KMS-11 (cell line): Measurements from ENCODE around the gene CSE1L.

Experiments
- H2AFZ ChIP-seq: fragments of 200-600 bp; sonication (generic); 2 replicates; pipeline ENCODE4 v1.6.1; 2016; ENCODE audit warnings: antibody characterized with exemption, mixed run types, low read depth
- H3K27ac ChIP-seq: fragments of 200-600 bp; sonication (generic); 2 replicates; pipeline ENCODE4 v1.6.1; 2016; ENCODE audit warnings: mild to moderate bottlenecking, mixed run types
- H3K27me3 ChIP-seq: fragments of 200-600 bp; sonication (generic); 2 replicates; pipeline ENCODE4 v1.6.1; 2017; ENCODE audit warnings: mild to moderate bottlenecking, low read depth, mixed run types, moderate library complexity; ENCODE audit not compliant: insufficient read depth
- H3K36me3 ChIP-seq: fragments of 200-600 bp; sonication (generic); 2 replicates; pipeline ENCODE4 v1.6.1; 2017; ENCODE audit warnings: mild to moderate bottlenecking, mixed run types; ENCODE audit not compliant: insufficient read depth
- H3K4me1 ChIP-seq: fragments of 200-600 bp; sonication (generic); 2 replicates; pipeline ENCODE4 v1.6.1; 2016; ENCODE audit warnings: mild to moderate bottlenecking, low read depth, mixed run types; ENCODE audit not compliant: poor library complexity, severe bottlenecking
- H3K4me2 ChIP-seq: fragments of 200-600 bp; sonication (generic); 2 replicates; pipeline ENCODE4 v1.7.0; 2016; ENCODE audit warnings: mild to moderate bottlenecking, mixed run types
- H3K4me3 ChIP-seq: fragments of 200-600 bp; sonication (generic); IDR thresholded peaks from 2 replicates; pipeline ENCODE4 v1.6.1; 2017; ENCODE audit warnings: low read depth, low read length, mixed read lengths; ENCODE audit not compliant: insufficient read depth
- H3K79me2 ChIP-seq: fragments of 200-600 bp; sonication (generic); 2 replicates; pipeline ENCODE4 v1.6.1; 2016; ENCODE audit warnings: low read depth, mixed run types; ENCODE audit not compliant: insufficient read depth
- H3K9ac ChIP-seq: fragments of 200-600 bp; sonication (generic); 2 replicates; pipeline ENCODE4 v1.6.1; 2016; ENCODE audit warnings: mild to moderate bottlenecking, mixed run types
- H4K20me1 ChIP-seq: fragments of 200-600 bp; sonication (generic); 2 replicates; pipeline ENCODE4 v1.6.1; 2016; ENCODE audit warnings: mild to moderate bottlenecking, mixed run types; ENCODE audit not compliant: insufficient read depth
- CTCF ChIP-seq: fragments of 200-600 bp; sonication (generic); conservative IDR thresholded peaks from 2 replicates; pipeline ENCODE4 v1.6.1; 2017; ENCODE audit warnings: low read depth, mild to moderate bottlenecking, antibody characterized with exemption, low read length, moderate library complexity, mixed read lengths

The CSE1L gene

GRCh38 chr20:49052334-49052733 lies 6.2 kb downstream of the CSE1L start:
- TF ChIP-seq CTCF, result no peak
- peaks cover 87% of the 10 kb centered on the region for H4K20me1 ChIP-seq
- peaks cover 73% of the 10 kb centered on the region for H3K4me1 ChIP-seq
- no peak overlapping the region for H3K4me3 ChIP-seq
- H3K9ac ChIP-seq, result no peak overlapping the region
- H3K27me3 ChIP-seq, result no peaks in the 10 kb centered on the region
- no peak overlapping the region for H3K27ac ChIP-seq
- no peak overlapping the region for H2AFZ ChIP-seq
- H3K4me2 ChIP-seq, result no peak overlapping the region
- peaks cover 100% of the 10 kb centered on the region for H3K79me2 ChIP-seq
- no peaks in the 10 kb centered on the region; the same call in 1 of the 2 replicates for H3K36me3 ChIP-seq

GRCh38 chr20:49054056-49054643 lies 8.0 kb downstream of the CSE1L start:
- H3K27ac ChIP-seq, result no peak overlapping the region
- no peak overlapping the region for H3K9ac ChIP-seq
- H2AFZ ChIP-seq, result no peak overlapping the region
- H3K79me2 ChIP-seq, result peaks cover 100% of the 10 kb centered on the region
- H3K4me1 ChIP-seq, result peaks cover 56% of the 10 kb centered on the region
- H3K27me3 ChIP-seq, result no peaks in the 10 kb centered on the region
- peaks cover 11% of the 10 kb centered on the region; the same call in 1 of the 2 replicates for H3K36me3 ChIP-seq
- H4K20me1 ChIP-seq, result peaks cover 83% of the 10 kb centered on the region
- no peak overlapping the region for H3K4me3 ChIP-seq
- no peak for TF ChIP-seq CTCF
- H3K4me2 ChIP-seq, result 0 out of 2 replicates have a peak overlapping the region, but pooled peaks have one; percentile 10

GRCh38 chr20:49063279-49063678 lies 17.2 kb downstream of the CSE1L start:
- Histone ChIP-seq H4K20me1 (0 out of 2 replicates have a peak, but pooled peaks cover 9% of the 10 kb centered on the region), H3K4me3 (no peak overlapping the region), H3K79me2 (peaks cover 73% of the 10 kb centered on the region), H3K27me3 (no peaks in the 10 kb centered on the region), H2AFZ (no peak overlapping the region), H3K36me3 (peaks cover 35% of the 10 kb centered on the region; the same call in 1 of the 2 replicates), H3K4me1 (no peaks in the 10 kb centered on the region), H3K27ac (no peak overlapping the region), H3K4me2 (no peak overlapping the region), H3K9ac (no peak overlapping the region)
- no peak for TF ChIP-seq CTCF

DNA sequence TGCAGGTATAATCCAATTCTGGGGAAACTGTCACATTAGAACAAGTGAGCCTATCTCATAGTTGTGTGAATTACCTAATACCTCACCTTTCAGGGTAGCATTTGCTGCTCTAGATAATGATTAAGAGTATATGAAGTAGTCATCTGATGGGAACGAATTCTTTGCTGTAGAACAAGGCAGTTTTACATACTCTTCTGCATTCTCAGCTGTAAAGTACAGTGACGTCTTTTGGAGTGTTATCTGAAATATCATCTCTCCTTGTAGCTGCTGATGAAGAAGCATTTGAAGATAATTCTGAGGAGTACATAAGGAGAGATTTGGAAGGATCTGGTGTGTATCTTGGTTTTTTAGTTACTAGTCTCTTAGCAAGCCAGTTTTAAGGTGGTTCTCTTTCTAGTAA lies 28.4 kb downstream of the CSE1L start:
- H3K36me3 ChIP-seq, result peaks cover 46% of the 10 kb centered on the region; the same call in 1 of the 2 replicates

More for the DNA sequence above, 28.4 kb downstream of the CSE1L start:
- TF ChIP-seq CTCF, result no peak
- H3K79me2 ChIP-seq, result peaks cover 24% of the 10 kb centered on the region
- H3K4me3 ChIP-seq, result no peak overlapping the region
- H3K4me2 ChIP-seq, result no peak overlapping the region
- H2AFZ ChIP-seq, result no peak overlapping the region
- H4K20me1 ChIP-seq, result no peaks in the 10 kb centered on the region
- H3K9ac ChIP-seq, result no peak overlapping the region
- H3K4me1 ChIP-seq, result peaks cover 12% of the 10 kb centered on the region
- H3K27me3 ChIP-seq, result no peaks in the 10 kb centered on the region
- H3K27ac ChIP-seq, result no peak overlapping the region
